Right renal cortex interstitium (tissue), 3 donors: ENCODE measurements around the gene SYCE3. TPM values are rescaled to one million over a fixed set of nuclear protein-coding genes. Genes with fewer than 3 reads are reported as not detected.
A peak's percentile ranks its signal among the peaks of the same experiment; 100 is the strongest.
"Not testable (repeated sequence)": the region's sequence is repeated elsewhere in the genome, so short reads cannot be mapped to it uniquely, and the experiment has no call there.

Source experiments
- DNase-seq, 3 donors: peaks; one replicate each; pipeline ENCODE4 v3.0.0-alpha.2; 2013; ENCODE audit warnings: low read depth in 3 of 3, low spot score in 2 of 3
- polyA plus RNA-seq, 3 donors: library from polyadenylated mRNA; unstranded; fragments of 120-200 nt; gene quantifications; one replicate each; pipeline ENCODE4 v1.2.1, GENCODE V29; 2013; ENCODE audit not compliant: insufficient read length in 3 of 3

The SYCE3 gene
- polyA plus RNA-seq, 3 donors, result 0.28 to 0.61 TPM; not detected in 1

DNA sequence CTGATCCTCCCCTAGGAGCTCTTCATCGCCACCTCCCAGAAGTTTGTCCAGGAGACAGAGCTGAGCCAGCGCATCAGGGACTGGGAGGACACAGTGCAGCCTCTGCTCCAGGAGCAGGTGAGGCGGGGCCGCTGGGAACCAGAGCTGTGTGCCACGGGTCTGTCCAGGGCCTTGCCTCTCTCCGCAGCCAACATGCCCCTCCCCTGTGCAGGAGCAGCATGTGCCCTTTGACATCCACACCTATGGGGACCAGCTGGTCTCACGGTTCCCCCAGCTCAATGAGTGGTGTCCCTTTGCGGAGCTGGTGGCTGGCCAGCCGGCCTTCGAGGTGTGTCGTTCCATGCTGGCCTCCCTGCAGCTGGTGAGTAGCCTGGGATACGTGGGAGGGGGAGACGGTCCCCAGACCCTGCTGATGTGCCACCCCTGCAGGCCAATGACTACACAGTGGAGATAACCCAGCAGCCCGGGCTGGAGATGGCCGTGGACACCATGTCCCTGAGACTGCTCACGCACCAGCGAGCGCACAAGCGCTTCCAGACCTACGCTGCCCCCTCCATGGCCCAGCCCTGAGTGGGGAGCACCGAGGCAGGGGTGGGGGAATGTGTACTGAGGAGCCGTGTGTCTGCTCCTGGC is 39.8 kb downstream of the SYCE3 start:
- DNase-seq, result no peak

DNA sequence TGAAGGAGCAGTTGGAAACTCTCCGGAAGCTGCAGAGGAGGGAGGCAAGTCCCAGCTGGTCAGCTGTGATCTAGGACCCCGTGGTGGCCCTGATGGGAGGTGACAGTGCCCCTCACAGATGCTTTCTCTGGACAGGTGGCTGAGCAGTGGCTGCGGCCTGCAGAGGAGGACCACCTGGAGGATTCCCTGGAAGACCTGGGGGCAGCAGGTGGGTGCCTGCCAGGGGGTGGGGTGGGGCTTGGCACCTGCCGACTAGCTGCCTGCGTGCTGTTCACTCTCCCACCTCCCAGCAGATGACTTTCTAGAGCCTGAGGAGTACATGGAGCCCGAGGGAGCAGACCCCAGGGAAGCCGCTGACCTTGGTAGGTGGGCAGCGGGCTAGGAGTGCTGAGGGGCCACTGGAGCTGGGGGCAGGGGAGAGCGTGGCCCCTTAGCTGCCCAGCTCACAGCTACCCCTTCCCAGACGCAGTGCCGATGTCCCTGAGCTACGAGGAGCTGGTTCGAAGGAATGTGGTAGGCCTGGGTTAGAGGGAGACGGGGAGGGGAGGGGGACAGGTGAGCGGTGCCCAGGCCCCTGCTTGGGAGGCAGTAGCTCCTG is 40.4 kb downstream of the SYCE3 start:
- DNase-seq, result no peak

DNA sequence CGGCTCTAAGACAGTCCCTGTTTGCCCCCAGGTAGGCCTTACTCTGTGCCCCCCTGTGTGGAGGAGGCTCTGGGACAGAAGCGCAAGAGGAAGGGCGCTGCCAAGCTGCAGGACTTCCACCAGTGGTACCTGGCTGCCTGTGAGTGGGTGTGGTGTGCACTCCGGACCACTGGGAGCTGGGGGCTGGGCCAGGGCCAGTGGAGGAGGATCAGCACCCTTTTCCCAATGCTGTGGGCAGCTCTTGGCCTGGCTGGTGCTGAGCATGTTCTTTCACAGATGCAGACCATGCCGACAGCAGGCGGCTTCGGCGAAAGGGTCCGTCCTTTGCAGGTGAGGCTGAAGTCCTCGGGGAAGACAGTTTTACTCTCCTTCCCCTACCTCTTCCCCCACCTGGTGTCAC is 41.0 kb downstream of the SYCE3 start:
- no peak for DNase-seq

DNA sequence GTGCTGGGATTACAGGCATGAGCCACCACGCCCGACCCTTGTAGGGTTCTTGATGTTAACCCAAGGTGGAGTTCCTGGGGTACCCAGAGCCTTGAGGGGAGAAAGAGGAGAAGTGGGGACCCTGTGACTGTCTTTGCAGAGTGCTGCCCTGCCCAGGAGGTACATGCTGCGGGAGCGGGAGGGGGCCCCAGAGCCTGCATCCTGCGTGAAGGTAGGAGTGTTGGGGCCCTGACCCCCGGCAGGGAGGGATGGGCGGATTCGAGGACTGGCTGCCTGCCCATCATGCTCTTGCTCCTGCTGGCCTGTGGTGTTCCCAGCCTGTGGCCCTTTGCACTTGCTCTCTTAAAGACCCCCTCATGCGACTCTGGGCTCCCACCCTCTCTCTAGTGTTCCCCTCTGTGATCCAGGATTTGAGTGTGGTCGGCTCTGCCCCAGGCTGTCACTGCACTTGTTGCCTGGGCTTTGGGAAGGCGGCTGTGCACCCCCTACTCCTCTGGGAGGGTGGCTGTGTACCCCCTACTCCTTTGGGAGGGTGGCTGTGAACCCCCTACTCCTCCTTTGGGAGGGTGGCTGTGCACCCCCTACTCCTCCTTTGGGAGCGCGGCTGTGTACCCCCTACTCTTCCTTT is 41.8 kb downstream of the SYCE3 start:
- DNase-seq, result no peak

DNA sequence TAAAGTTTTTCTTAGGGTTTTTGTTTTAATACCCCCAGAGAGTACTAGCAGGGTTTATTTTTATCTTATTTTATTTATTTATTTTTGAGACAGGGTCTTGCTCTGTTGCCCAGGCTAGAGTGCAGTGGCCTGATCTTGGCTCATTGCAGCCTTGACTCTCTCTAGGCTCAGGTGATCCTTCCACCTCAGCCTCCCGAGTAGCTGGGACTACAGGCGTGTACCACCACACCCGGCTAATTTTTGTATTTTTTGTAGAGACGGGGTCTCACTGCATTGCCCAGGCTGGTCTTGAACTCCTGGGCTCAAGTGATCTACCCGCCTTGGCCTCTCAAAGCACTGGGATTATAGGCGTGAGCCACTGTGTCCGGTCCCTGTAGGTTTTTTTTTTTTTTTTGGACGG is 42.5 kb downstream of the SYCE3 start:
- not testable (repeated sequence) for DNase-seq

DNA sequence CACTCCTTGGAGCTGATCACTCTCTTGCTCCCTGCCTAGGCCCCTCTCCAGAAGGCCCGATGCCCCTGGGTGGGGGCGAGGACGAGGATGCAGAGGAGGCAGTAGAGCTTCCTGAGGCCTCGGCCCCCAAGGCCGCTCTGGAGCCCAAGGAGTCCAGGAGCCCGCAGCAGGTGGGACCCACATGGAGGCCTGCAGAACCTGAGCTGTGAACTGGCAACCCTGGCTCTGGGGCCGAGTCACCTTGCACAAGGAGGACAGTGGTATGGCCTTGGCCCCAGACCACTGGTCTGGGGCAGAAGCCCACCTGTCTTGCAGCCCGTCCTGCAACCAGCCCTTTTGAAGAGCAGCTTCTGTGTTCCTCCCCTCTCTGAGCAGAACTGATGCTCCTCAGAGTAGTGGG is 43.6 kb downstream of the SYCE3 start:
- DNase-seq, result no peak

DNA sequence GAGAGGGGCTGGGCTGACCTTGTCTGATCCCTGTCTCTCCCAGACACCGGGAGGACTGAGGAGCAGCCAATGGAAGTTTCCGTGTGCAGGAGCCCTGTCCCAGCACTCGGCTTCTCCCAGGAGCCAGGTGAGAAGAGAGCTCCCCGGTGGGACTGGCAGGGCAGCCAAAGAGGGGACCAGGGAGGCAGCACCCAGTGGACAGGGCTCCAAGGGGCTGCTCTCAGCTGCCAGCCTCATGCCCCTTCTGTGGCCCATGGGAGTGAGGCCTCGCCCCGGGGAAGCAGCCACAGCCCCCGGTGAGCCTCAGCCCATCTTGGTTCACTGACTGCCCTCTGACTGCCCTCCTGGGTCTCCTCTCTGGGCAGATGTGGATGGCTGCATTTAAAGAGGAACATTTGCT is 44.1 kb downstream of the SYCE3 start:
- no peak for DNase-seq

DNA sequence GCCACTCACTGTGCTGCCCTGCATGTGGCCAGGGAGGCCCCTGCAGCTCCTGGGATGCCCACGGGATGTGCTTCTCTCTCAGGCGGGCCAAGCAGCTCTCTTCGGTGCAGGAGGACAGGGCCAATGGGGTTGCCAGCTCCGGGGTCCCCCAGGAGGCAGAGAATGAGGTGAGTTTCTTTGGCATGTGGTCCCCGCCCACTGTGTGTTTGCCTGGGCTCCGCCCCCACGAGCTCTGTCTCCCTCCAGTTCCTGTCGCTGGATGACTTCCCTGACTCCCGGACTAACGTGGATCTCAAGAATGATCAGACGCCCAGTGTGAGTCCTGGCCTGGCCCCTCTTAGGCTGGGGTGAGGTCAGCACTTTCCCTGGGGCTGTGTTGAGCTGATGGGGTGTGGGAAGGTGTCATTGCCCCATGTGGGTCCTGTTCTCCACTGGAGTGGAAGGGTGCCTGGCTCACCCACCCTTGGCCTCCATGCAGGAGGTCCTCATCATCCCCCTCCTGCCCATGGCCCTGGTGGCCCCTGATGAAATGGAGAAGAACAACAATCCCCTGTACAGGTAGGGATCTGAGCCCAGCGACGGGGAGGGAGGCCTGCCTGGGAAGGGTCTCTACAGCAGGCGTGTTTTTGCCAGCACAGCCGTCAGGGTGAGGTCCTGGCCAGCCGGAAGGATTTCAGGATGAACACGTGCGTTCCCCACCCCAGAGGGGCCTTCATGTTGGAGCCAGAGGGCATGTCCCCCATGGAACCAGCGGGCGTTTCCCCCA is 45.0 kb downstream of the SYCE3 start:
- no peak for DNase-seq

DNA sequence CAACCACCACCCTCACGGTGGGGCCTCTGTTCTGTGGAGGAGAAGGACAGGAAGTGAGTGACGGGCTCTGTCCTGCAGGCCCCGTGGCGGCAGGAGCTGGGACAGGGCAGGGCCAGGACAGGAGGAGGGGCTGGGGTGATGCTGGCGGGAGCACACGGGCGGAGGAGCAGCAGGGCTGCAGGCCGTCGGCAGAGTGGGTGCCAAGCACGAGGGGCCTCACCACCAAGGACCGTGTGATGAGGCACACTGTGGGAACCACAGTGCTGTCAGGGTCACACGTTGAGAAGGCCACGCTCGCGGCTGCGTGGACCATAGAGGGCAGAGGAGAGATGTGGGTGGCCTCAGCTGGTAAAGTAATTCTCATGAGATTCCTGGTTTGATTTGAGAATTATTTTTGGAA is 45.8 kb downstream of the SYCE3 start:
- DNase-seq, result no peak

DNA sequence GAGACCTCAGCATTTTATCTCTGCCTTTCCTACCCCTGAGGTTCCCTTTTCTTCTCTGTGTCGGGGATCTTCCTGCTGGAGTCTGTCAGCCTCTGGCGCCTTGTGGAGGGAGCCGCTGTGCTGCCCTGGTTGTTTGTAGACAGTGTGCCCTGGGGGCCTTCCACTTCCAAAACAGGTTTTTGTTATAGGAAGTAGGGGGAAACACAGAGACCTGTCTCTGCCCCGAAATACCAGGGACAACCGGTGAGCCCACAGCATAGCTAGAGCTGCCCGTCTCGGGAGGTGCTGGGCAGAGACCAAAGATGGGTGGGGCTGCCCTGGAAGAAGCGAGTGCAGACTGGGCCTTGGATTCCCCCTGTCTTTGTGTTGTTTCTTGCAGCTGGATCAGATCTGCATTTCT is 46.7 kb downstream of the SYCE3 start:
- no peak for DNase-seq

DNA sequence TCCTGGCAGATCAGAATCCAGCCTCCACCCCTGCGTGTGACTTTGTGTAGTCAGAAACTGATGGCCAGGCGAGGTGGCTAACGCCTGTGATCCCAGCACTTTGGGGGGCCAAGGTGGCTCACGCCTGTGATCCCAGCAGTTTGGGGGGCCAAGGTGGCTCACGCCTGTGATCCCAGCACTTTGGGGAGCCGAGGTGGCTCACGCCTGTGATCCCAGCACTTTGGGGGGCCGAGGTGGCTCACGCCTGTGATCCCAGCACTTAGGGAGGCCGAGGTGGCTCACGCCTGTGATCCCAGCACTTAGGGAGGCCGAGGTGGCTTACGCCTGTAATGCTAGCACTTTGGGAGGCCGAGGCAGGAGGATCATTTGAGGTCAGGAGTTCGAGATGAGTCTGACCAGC is 49.5 kb downstream of the SYCE3 start:
- no peak for DNase-seq

DNA sequence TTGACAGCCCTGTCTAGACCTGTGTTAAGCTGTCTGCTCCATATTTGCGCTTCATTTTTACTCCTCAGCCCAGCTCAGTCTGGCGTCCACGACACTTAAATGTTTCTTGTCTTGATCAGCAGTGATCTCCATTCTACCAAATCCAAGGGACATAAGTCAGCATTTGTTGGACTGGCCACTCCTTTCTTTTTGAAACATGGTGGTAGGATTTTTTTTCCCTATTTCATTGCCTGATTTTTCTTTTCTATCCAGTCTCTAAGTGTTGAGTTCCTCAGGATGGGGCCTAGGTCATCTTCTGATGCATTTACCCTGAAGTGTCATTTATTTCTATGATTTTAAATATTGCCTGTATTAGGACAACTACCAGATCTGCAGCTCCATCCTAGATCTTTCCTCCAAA is 53.8 kb downstream of the SYCE3 start:
- DNase-seq, result no peak

DNA sequence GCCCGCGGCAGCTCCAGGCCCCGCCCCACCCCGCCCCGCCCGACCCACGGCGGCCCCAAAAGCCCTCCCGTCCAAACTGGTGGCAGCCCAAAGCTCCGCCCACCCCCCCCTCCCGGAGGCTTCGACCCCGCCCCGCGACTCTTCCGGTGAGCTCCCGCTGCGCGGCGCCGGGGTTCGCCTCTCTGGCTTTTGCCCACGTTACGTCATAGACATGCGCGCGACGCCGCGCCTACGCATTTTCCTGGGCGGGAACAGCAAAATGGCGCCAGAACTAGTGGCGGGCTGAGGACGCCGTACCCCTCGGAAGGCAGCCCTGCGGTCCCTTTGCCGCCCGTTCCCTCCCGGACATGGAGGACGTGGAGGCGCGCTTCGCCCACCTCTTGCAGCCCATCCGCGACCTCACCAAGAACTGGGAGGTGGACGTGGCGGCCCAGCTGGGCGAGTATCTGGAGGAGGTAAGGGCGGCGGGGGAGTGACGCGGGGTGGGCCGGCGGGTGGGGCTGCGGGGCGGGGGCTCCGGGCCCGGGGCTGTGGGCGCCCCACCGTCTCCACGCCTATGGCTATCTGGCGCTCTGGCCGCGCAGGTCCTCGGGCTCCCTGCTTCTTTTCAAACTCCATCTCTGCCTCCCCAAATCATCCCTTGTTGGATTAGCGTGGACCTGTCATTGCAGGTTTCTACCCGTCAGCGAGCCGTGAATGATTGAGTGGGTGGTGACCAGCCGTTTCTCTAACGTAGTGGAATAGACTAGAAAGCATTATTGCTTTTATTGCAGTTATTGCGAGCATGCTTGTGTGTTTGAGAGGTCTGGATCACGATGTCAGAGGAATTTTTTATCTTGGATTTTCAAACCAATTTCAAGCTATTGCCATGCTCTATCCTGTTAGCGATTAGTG is 54.5 kb downstream of the SYCE3 start, which contains the start of gene NCAPH2:
Gene NCAPH2, plus strand, starts transcription at position 234 of the 894 bp plus-strand sequence. Its CDS starts 114 bp downstream, at position 348.
- peak; percentile 95 to 97 (median 96) for DNase-seq

DNA sequence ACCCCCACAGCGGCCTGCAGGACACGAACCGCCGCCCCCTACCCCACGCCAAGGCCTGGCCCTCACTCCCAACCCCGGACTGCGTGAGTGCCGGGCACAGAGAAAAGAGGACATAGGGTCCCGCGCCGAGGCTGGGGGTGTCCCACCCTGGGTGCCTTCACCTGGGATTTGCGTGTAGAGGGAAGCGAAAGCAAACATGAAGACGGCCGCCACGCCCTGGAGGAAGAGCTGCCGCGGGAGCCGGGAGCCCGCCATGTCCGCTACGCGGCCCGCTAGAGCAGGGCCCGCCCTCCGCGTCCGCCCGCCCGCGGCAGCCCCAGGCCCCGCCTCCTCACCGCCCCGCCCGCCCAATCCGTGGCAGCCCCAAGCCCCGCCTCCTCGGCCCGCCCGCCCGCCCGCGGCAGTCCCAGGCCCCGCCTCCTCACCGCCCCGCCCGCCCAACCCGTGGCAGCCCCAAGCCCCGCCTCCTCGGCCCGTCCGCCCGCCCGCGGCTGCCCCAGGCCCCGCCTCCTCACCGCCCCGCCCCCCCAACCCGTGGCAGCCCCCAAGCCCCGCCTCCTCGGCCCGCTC is 55.2 kb downstream of the SYCE3 start, which contains the start of gene LMF2:
Gene LMF2, minus strand, starts transcription at position 282 of the 570 bp plus-strand sequence. Its CDS starts 27 bp downstream, at position 255.
- no peak for DNase-seq

DNA sequence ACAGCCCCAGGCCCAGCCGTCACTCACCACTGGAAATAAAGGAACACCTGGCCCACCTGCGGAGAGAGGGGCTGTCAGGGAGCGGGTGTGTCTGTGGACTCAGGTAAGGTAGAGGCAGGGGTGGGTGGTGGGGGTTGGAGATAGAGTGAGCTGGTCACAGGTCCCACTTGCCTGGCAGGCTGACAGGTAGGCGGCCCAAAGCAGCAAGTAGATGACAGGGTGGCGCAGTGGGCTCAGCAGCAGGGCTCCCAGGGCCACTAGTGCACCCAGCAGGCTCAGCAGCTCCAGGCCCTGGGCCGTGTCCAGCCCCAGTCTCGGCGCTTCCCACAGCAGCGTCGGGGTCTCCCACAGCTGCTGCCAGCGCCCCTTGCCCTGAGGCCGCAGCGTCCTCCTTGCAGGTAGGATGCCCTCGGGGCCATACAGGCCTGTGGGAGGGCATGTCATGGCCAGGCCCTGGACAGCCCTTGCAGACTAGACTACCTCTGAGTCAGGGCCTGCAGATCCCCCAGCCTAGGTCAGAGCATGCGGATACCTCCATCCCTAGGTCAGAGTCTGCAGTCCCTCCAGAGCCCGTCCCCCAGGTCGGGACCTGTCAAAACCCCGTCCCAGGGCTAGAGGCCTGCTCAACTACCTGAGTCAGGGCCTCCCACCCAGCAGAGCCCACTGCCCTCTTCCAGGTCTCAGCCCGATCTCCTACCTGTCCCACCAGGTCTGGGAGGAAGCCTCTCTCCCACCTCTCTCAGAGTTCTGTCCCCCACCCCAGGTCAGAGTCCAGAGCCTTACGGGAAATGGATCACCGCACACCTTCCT is 55.9 kb downstream of the SYCE3 start:
- no peak for DNase-seq

DNA sequence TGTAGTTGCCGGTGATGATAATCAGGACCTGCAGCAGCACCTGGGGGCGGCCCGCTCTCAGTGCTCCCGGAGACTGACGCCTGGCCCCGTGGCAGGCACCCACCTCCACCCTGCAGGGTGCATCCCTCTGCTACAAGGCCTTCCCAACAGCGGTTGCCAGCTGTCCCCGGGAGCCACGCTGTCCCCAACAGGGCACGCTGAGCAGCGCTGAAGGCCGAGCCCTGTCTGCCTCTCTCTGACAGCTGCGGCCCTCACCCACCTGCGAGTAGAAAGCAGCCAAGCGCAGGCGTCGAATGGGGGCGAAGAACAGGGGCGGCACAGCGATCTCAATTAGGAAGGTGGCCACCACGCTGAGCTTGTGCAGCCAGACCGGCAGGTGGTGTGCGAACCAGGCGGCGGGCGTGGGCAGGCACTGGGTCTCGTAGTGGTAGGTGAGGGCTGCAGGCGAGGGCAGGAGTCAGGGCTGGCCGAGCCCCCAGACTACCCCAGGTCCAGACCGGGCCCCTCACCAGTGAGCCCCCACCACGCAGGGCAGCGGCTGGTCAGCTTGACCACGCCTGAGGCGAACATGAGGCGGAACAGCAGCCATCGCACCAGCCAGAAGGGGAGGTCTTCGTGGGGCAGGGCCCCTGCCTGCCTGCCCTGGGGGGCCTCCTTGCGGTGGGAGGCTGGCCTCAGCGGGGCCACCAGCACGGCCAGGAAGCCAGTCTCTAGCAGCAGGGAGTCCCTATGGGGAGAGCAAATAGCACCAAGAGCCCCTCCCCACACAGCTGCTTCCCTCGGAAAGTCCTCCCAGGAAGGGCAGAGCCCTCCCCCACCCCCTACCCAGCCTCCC is 56.7 kb downstream of the SYCE3 start:
- DNase-seq, result no peak

DNA sequence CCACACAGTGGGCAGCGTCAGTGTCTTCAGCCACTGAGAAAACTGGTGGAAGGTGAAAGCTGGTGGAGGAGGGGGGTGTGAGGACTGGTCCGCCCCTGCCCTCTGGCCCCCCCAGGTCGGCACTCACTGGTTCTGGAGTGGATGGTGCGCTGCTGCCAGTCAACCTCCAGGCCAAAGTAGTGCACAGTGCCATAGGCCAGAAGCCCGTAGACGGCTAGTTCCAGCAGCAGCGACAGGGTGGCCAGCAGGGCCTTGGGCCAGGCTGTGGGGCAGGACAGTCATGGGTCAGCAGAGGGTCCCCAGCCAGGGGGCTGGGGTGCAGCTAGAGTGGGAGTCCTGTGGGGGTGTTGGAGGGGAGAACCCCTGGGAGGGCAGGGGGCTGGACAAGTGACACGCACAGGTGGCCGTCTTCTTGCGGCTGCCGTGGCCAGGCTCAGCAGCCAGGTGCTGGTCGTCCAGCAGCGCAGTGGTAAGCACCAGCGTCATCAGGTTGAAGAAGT is 57.4 kb downstream of the SYCE3 start:
- DNase-seq, result no peak
